CD4-positive, alpha-beta T cell treated with Interleukin-2 at 100 ng/mL for 4 hours (primary cell): ENCODE data around the gene PTRHD1.
"Not testable (repeated sequence)": the region's sequence is repeated elsewhere in the genome, so short reads cannot be mapped to it uniquely, and the experiment has no call there.

Experiments used
- DNase-seq: peaks from one replicate; pipeline ENCODE4 v3.0.0-alpha.2; 2020; ENCODE audit warnings: low spot score

Gene PTRHD1, protein sequence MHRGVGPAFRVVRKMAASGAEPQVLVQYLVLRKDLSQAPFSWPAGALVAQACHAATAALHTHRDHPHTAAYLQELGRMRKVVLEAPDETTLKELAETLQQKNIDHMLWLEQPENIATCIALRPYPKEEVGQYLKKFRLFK

DNA sequence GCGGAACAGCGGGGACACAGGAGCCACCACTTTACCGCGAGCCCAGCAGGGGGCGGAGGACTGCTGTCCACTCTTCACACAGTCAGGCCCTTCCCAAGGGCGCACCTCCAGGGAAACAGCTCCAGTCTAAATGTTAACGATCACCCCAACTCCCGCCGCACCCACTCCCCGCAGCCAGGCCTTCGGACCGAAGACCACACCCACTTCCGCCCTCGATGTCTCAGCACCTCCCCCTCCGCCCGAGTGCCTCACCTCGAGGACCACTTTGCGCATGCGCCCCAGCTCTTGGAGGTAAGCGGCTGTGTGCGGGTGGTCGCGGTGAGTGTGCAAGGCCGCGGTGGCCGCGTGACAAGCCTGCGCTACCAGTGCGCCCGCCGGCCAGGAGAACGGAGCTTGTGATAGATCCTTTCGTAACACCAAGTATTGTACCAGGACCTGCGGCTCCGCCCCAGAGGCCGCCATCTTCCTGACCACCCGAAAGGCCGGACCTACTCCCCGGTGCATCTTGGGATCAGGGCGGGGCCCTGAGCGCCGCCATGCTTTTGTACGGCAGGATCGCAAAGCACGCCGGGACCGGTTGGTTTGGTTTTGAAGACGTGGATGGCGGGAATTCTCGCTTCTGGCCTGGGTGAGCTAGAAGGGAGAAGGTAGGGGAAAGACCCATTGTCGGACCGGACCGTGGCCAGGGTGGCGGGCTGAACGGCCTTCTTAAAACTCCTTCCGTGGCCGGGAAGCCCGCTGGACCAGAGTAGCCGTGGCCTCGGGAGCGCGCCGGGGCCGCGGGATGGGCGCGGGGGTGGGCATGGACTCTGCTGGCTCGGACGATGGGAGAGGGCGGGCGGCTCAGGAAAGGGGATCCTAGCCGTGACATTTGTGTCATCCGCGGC is at the start of gene PTRHD1, which contains the start of gene CENPO:
Gene PTRHD1, minus strand, starts transcription at position 518 of the 887 bp plus-strand sequence. Its CDS starts 14 bp downstream, at position 504.
Gene CENPO, plus strand, starts transcription at position 552 of the 887 bp plus-strand sequence. CDS start 495 bp downstream, outside the sequence.
- peak; percentile 94 for DNase-seq

DNA sequence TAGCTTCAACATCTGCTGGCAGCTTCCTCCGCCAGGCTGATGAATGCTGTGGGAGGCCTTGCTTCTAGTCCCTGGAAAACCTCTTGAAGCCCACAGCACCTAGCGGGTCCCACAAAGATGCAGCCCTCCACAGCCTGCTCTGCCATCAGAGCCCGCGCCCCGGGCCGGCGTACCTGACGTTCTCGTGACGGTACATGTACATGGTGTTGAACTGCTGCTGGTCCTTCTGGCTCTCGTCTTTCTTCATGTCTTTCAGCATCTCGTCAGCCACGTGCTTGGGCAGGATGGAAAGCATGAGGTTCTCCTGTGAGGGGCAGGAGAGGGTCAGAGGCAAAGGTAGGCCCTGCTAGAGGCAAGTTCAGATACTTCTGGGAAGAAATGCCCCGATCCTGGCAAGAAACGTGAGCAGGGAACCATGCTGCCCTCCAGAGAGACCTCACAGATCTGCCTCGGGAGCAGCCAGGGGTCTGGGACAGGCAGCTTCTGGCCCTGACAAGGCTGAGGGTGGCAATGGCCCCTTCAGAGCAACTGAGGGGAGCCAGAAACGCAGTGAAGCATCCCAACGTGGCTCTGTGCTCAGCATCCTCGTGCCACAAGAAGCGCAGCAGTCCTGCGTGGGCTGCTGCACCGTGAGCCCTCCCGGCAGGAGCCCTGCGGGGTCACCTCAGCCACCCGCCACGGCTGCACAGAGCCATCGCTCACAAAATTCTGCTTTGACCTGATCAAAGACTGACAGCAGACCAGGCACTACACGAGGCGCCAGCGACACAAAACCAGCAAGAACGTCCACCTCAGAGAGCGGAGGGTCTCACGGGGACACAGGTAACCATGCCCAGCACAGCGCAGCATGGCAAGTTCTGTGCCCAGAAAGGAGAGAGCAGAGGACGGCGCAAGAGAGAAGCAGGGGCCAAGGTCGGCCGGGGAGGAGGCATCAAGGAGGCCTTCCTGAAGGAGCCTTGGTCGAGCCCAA is 49.2 kb upstream of the PTRHD1 start:
- DNase-seq = no peak

DNA sequence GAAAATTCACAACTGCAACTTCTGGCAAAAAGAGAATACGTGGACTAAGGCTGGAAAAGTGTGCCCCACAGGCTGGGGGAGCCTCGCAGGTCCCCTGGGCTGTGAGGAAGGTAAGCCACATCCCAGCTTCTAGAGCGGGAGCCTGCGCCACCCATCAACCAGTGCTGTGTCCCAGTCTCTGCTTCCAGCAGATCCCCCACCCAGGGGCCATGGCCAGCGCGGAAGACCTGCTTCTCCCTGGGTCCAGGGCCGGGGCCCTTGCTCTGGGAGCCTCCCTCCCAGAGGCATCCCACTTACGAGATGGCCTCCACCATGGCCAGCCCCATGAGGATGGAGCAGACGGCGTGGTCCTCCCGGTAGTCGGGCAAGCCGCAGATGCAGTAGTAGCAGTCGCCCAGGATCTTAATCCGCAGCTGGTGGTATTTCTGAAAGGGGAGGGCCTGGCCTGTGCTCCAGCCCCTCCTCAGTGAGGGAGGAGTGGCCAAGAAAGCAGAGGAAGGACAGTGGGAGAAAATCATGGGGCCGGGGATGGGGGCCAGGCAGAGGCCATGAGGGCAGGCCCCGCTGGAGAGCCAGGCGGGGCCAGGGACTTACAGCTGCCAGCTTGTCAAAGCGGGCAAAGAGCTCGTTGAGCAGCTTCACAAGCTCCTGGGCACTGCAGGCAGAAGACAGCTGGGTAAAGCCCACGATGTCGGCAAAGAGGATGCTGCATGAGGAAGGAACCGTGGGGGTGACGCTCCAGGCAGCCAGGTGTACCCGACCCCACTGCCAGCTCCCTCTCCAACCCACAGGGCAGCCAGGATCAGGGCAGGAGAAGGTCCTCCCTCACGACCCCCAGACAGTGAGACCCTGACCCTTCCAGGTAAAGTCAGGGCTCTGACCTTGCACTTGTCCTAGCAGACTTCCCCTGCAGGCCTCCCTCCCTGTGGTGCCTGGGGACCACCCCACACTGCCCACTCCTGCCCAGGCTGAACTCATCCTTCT is 48.1 kb upstream of the PTRHD1 start:
- no peak for DNase-seq

DNA sequence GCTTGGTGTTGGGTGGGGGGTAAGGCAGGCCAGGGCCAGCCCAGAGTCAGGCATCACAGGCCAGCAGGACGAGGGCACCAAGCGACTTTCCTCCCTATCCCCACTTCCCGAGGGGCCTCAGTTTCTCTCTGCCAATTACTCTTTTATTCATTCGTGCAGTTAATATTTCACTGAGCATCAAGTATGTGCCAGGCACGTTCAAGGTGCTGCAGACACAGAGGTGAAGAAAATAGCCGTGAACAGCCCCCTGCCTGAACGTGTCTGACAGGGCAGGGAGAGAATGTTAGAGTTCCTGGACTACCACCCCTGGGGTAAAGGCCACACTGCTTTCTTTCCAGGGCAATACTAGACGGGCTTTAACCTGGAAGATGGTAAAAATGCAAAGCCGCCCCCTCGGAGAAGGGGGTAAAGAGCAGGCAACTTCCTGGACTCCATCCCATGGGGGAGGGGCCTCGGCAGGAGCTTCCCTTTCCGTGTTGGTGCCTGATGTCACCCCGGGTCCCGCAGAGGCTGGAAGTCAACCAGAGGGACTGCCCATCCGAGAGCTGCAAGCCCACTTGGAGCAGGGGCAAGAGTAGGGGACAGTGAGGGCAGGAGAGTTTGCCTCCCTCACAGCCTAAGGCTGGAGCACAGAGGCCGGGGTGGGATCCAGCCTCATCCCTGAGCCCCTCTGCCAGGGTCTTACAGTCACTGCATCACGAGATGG is 47.1 kb upstream of the PTRHD1 start:
- DNase-seq = no peak

DNA sequence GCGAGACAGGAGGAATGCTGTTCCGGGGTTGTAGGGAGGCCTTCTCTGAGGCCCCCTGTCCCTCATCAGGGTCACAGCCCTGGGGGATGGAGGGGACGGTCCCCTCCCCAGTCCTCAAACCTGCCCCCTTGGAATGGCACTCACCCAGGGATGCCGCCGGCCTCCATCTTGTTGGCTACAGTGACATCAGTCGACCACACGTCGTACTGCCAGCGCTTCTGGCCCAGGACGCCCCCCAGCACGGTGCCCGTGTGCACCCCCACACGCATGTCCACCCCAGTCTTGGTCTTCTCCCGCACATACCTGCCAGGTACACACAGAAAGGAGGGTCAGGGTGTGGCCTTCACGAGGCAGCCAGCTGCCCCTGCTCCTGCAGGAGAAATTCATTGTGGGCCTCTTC is 46.5 kb upstream of the PTRHD1 start:
- DNase-seq = no peak

DNA sequence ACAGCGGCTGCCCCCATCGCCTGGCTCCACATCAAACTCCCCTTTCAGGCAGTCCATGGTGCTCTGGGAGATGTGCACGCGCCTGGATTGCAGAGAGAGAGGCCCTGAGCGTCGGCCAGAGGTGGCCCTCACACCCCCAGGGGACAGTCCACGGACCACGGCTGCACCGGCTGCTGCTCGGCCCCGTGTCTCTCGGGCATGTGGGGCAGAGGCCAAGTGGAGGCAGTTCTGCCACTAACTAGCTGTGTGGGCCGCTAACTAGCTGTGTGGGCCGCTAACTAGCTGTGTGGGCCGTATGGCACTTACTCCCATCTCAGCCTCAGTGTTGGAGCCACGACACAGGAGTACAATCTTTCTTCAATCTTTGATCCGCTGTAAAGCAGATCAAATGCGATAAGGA is 45.4 kb upstream of the PTRHD1 start:
- no peak for DNase-seq

DNA sequence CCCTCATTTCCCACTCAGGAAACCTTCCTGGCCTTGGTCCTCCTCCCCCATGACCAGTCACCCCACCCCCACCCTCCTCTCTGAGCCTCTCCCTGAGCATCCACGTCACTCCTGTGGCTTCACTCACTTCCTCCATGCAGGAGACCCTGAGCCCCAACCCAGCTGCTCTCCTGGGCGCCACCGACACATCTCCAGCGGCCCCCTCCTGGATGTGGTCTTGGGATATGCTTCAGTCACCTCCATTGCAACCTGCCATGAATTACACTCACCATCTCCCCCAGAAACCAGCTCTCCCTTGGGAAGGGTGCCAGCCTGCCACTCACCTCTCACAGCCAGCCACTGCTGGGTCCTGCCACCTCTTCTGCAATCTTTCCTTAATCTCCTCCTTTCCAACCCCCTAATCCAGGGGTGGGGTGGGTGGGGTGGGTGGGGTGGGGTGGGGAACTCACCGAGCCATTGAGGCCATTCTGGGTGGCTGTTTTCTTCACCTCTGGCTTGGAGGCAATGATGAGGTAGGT is 44.9 kb upstream of the PTRHD1 start:
- DNase-seq = no peak

DNA sequence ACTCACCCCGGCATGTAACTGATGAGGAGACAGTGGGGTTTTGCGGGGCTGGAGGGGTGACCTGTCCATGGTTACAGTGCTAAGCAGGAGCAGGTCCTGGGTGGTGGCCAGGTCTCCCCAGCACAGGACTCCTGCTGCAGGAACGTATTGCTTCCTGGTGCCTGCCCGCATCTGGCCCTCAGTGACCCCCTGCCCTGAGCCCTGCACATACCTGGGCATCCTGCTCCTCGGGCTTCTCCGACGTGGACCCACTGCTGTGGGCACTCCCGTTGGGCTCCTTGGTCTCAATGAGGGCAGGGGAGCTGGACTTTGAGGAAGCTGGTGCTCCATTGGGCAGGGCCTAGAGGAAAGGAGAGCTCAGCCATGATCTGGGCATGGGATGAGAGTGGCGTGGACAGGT is 43.5 kb upstream of the PTRHD1 start:
- no peak for DNase-seq

DNA sequence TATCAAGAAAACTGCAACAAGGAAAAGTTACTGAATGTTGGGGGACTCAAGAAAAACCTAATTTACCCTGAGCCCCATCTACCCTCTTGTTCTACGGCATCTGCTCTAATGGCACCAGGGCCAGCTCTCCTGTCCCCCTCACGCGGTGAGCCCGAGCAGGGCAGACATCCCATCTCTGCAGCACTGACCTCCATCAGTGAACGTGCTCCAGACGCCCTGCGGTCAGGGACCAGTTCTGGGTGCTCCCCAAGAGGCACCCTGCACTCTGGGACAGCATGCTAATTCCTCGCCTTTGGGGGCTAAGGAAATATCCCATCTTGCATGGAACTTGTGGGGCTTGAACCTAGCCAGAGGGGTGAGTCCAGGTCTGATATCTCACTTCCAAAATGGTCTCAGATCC is 43.0 kb upstream of the PTRHD1 start:
- no peak for DNase-seq

DNA sequence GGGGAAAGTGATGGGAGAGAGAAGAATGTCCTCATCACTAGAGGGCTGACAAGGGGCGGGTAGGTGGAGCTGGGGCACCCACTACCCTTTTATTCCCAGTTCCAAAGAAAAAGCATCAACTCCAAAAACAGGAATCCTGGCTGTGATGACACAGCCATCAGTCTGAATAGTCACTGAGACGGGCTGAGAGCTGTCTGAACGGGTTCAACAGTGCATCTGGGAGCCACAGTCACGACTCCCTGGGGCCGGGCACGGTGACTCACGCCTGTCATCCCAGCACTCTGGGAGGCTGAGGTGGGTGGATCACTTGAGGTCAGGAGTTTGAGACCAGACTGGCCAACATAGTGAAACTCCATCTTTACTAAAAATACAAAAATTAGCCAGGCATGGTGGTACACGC is 42.2 kb upstream of the PTRHD1 start:
- DNase-seq = not testable (repeated sequence)

DNA sequence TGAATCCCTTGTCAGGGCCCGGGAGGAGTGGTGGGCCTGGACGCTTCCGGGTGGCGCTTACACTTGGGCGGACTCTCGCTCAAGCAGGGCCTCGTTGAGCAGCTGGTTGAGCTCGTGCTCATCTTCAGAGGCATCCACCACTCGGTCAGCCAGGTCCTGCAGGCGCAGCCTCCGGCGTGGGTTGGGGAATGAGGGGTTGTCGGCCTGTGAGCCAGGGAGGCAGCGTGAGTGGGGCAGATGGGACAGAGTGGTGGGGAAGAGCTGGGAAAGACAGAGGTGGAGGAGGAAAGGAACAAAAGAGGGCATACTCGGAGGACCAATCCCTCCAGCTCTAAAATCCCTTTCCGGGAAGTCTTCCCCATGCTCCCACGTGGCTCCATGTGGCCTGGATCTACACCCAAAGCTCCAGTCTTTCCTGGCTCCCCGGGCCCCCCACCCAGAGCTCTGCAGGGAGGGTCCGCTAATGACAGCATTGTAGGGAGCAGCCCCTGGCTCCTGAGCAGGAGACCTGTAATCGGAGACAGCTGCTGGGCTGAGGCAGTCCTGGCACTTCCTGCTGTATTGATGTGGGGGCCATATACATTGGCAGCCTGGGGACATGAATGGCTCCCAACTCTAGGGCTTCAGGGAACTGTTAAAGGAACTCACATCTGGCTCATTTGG is 41.7 kb upstream of the PTRHD1 start:
- DNase-seq = no peak

DNA sequence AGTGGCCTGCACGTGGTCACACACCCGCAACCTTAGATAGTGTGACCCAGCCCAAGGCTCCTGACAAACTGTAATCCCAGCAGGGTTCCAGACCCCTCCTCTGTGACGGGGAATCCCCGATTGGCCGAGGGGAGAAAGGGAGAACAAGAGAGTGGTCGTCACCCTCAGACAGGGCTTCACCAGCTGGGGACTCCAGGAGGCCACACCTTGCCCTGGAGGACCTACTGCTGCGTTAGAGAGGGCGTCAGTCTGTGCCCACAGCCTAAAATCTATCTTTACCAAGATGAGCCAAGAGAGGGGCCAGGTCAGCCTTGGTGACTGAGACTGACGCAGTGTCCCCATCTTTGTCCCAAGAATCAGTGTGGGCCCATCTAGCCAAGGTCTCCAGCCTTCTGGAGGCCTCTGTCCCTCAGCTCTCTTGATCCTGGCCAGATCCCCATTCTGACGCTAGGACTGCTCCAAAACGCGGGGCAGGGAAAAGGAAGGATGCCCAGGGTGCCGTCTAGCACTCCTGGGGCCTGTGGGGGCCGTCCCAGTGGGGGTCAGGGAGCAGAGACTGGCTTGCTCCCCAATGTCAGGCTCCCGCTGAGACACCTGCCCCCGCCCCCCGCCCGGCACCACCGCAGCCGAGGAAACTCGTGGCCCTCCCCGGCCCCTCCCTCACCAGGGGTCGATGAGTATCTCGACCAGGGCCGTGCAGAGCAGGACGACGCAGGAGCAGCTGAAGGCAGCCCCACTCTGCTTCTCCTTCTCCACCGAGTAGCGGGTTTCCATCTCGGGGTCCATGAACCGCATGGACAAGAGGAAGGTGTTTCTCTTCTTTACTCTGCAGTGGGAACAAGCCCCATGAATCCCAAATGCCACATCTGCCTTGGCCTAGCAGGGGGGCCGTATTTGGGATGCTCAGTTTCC is 40.9 kb upstream of the PTRHD1 start:
- DNase-seq = no peak

DNA sequence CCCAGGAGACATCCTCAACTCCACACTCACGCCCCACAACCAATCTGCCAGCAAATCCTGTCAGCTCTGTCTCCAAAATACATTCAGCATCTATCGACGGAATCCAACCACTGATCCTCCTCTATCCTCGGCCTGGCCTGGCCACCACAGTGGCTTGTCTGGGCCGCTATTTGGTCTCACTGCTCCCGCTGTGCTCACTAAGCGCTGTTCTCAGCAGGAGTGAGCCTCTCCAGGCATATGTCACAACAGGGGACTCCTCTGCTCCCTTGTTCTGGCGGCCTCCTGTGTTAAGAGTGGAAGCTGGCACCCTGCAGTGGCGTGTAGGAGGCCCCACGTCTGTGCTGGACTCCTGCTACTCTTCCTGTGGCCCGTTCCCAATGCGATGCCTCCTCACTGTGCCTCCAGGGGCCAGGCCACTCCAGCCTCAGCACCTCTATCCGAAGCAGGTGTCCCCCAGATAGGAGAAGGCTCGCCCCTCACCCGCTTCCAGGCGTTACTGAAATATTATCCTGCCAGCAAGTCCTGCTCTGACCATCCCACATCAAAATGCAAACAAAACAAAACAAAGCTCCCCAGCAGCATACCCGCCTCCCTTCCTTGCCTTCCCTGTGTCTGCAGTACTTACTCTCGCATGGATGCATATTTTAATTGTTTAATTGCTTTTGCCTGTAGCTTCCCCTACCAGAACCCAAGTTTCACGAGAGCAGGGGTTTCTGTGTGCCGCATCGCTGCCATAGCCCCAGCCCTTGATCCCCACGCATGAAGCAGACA is 39.9 kb upstream of the PTRHD1 start:
- DNase-seq = no peak

DNA sequence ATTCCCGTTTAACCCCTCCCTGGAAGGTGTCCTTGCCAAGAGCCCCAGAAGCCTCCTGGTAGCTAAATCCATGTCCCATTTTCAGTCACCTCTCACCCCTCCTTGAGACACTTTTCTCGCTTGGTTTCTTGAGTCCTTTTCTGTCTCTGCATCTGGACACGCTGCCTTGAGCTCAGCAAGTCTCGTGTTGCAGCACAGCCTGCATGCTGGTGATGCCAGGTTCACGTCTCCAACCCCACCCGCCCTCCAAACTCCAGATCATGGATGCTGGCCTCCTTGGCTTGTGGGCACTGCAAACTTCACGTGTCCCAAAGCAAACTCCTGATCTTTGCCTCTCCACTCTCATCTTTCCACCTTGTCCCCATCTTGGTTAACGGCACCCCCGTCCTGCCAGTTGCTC is 39.3 kb upstream of the PTRHD1 start:
- no peak for DNase-seq

DNA sequence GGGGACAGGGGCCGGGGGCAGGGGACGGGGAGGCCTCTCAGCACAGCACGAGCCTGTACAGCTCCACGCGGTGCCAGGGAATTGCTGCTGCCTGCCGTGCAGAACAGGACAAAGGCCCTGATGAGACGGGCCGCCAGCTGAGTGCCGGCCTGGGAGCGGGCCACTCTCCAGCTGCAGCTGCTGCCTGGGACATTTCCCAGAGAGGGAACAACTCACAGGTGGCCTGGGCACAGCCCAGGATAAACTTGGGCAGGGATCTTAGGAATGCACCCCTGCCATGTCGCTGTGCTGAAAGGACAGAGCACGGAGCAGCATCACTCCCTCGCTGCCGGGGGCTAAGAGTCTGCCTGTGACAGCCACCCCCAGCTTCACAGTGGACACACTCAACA is 38.9 kb upstream of the PTRHD1 start:
- DNase-seq = no peak

DNA sequence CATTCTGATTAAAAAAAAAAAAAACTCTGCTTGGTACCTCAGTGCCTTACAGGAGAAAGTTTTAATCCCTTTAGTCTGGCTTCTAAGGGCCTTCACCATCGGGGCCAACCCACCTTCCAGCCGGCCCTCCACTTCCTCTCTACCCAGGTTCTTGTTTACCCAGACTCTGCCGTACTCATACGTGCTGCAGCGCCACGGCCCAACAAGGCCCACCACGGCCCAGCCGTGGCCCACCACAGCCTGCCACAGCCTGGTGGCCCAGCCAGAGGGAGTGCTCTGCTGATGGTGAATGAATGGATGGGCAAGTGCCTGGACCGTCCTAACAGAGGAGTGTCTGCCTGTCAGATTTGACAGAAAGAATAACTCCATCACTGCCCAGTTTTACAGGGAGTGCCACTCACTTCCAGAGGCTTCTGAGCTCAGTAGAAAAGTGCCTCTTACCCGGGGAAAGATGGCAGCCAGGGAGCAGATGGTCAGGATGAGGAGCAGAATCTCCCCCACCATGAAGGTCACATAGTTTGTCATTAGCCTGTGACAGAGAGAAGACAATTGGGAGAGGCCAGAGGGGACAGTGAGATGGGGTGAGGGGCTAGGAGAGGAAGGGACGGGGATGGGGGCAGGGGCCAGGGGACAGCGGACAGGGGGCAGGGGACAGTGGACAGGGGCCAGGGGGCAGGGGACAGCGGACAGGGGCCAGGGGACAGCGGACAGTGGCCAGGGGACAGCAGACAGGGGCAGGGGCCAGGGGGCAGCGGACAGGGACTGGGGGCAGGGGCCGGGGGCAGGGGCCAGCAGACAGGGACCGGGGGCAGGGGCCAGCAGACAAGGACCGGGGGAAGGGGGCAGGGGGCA is 38.3 kb upstream of the PTRHD1 start:
- no peak for DNase-seq

DNA sequence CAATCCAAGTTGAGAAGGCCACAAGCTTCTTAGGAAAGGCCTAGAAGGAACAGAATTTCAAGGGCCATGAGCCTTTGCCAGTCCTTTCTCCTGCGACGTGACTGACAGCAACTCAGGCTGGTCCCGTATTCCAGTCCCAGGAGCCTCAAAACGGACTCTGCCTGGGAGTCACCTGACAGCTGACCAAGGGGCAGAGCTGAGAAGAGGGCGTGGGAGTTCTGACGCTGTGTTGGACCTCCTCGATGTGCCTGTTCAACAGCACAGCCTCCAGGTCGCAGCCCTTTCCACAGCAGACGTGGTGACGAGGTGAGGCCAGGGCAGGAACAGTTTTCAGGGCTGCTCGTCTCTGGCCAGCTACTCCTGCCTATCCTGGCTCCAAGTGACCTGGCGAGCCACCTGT is 37.6 kb upstream of the PTRHD1 start:
- no peak for DNase-seq
